Activated CD4-positive, alpha-beta T cell treated with anti-CD3 and anti-CD28 coated beads, Interleukin-2, amount 10 ng/mL, durations not matched to agents 24 days and 14 days (primary cell): ENCODE measurements around the gene STUB1. TPM values are rescaled to one million over a fixed set of nuclear protein-coding genes. Genes with fewer than 3 reads are reported as not detected.

Experiments used
- DNase-seq: peaks from one replicate; pipeline ENCODE4 v3.0.0; 2022
- H3K27ac Mint-ChIP-seq: one replicate; pipeline ENCODE4 v1.8.0; 2022; ENCODE audit warnings: mild to moderate bottlenecking, mixed read lengths
- H3K27me3 Mint-ChIP-seq: one replicate; pipeline ENCODE4 v1.8.0; 2022; ENCODE audit warnings: mixed read lengths
- H3K36me3 Mint-ChIP-seq: one replicate; pipeline ENCODE4 v1.8.0; 2022; ENCODE audit warnings: low read depth, mild to moderate bottlenecking, mixed read lengths
- H3K4me1 Mint-ChIP-seq: one replicate; pipeline ENCODE4 v1.8.0; 2021; ENCODE audit warnings: mixed read lengths
- H3K4me3 Mint-ChIP-seq: one replicate; pipeline ENCODE4 v1.8.0; 2022; ENCODE audit warnings: mild to moderate bottlenecking, moderate library complexity, mixed read lengths
- H3K9me3 Mint-ChIP-seq: one replicate; pipeline ENCODE4 v1.8.0; 2021; ENCODE audit warnings: mixed read lengths
- intact Hi-C: fragments of 100-400 bp; cut with micrococcal nuclease; formaldehyde crosslinking; loops from one replicate; pipeline ENCODE4 v1.15.1; 2023
- total RNA-seq: library from RNA; stranded (reverse); gene quantifications from 2 replicates; pipeline ENCODE4 v1.2.3, GENCODE V29; 2022

STUB1 gene
- total RNA-seq, 1 donor from 2014 or later = 93.8 TPM

- H3K27ac Mint-ChIP-seq = peak within 1 kb of the TSS; percentile 85
- DNase-seq = peak; percentile 98
- intact Hi-C loops = loop anchor here (1.0 to 2.0 kb wide), 4 partner anchors 8 to 60 kb away; partner anchors contain the start of genes JMJD8 and MCRIP2
- H3K4me3 Mint-ChIP-seq = peak within 1 kb of the TSS; percentile 86
- H3K4me1 Mint-ChIP-seq = peaks cover 7% of the 10 kb centered on the region
- H3K36me3 Mint-ChIP-seq = peaks cover 10% of the 10 kb centered on the region
- no peaks in the 10 kb centered on the region for H3K27me3 Mint-ChIP-seq
- no peaks in the 10 kb centered on the region for H3K9me3 Mint-ChIP-seq
Measured at GRCh38 chr16:648781-649589, 31.2 kb upstream of the STUB1 start, which contains the start of gene WDR90. TSS of gene WDR90 (plus strand) at chr16:649365. CDS start at chr16:649417, 52 bp downstream.

DNA sequence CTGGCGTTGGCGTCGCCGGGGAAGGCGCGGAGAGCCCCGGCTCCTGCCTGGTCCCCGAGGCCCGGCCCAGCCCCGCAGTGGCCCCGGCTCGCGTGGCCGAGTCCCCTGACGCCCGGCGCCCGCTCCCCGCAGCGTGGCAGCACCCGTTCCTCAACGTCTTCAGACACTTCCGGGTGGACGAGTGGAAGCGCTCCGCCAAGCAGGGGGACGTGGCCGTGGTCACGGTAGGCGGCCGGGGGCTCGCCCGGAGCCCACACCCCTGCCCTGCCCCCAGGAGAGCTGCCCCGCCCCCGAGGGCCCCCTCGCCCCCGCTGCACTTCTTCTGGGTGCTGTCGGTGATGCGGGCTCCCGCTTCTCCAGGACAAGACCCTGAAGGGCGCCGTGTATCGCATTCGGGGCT lies 30.6 kb upstream of the STUB1 start:
- peak; percentile 77 for DNase-seq
- H3K4me1 Mint-ChIP-seq = peaks cover 4% of the 10 kb centered on the region
- H3K27me3 Mint-ChIP-seq = no peaks in the 10 kb centered on the region
- peak overlapping the region; percentile 11 for H3K27ac Mint-ChIP-seq
- H3K4me3 Mint-ChIP-seq = peak overlapping the region; percentile 79
- H3K36me3 Mint-ChIP-seq = peaks cover 9% of the 10 kb centered on the region
- no peaks in the 10 kb centered on the region for H3K9me3 Mint-ChIP-seq
- intact Hi-C loops = loop anchor here (1.0 to 2.0 kb wide), 4 partner anchors 8 to 61 kb away; partner anchors contain the start of genes JMJD8 and MCRIP2

DNA sequence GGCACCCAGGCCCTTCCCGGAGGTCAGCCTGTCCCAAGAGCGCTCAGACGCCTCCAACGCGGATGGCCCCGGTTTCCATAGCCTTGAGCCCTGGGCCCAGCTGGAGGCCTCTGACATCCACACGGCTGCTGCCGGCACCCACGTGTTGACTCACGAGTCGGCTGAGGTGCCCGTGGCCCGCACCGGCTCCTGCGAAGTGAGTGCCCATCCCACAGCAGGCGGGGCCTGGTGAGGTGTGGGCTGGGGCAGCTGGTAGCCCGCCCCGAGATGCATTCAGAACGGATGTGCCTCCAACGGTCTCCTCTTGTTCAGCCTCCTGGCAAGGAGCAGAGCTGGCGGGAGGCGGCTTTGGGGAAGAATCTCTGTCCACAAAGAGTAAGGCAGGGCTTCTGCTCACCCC lies 28.4 kb upstream of the STUB1 start:
- Mint-ChIP-seq H3K27ac (no peak overlapping the region), H3K36me3 (peaks cover 5% of the 10 kb centered on the region), H3K4me1 (peaks cover 1% of the 10 kb centered on the region), H3K9me3 (no peaks in the 10 kb centered on the region), H3K27me3 (no peaks in the 10 kb centered on the region), H3K4me3 (no peak overlapping the region)
- DNase-seq = no peak
- intact Hi-C loops = no loop called here

DNA sequence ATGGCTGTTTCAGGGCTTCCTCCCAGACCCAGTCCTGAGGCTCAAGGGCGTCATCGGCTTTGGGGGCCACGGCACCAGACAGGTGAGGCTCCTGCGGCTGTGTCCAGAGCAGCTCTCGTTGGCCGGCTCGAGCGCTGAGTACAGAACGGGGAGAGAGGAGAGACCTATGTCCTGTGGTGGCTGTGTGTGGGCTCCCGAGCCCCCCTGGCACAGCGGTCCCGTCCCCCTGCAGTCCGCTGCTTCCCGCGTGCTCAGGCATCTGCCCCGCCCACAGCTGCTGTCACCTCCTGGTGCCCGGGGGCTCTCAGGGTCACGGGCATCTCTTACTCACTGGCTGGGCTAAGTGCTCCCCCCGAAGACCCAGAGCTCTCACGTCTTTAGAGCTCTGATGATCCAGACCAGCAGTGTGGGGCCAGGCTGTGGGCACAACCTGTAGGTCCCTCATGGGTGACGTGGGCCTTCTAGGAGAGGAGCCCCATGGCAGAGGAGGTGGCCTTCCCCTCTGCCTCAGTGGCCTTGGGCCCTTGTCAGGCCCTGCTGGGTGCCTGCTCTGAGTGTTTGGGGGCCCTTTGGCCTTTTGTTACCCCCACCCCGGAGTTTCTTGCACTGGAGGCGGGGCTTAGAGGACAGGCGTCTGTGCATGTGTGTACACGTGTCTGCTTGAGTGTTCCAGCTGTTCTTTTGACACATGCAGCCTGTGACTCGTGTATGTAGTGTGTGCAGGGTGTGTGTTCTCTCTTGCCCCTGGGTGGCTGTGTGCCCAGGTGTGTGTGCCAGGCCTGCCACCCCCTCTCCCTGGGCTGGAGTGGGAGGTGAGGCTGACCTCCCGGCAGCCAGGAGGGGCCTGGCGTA lies 27.5 kb upstream of the STUB1 start:
- no peaks in the 10 kb centered on the region for H3K4me1 Mint-ChIP-seq
- no peaks in the 10 kb centered on the region for H3K9me3 Mint-ChIP-seq
- intact Hi-C loops = no loop called here
- H3K27ac Mint-ChIP-seq = no peak overlapping the region
- H3K27me3 Mint-ChIP-seq = no peaks in the 10 kb centered on the region
- DNase-seq = no peak
- H3K36me3 Mint-ChIP-seq = peaks cover 2% of the 10 kb centered on the region
- H3K4me3 Mint-ChIP-seq = no peak overlapping the region

DNA sequence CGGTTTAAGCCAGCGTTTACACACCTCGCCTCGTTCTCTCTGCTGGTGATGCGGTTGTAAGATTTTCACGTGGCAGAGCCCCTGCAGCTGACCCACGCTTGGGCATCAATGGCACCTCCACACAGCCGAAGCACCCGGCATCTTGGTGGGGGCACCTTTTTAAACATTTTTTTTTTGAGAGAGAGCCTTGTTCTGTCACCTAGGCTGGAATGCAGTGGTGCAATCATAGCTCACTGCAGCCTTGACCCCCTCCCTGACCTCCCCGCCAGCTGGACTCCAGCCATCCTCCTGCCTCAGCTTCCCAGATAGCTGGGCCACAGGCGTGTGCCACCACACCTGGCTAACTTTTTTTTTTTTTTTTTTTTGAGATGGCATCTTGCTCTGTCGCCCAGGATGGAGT lies 26.2 kb upstream of the STUB1 start:
- H3K4me3 Mint-ChIP-seq = no peak overlapping the region
- no peaks in the 10 kb centered on the region for H3K9me3 Mint-ChIP-seq
- intact Hi-C loops = no loop called here
- H3K27ac Mint-ChIP-seq = no peak overlapping the region
- H3K4me1 Mint-ChIP-seq = no peaks in the 10 kb centered on the region
- no peaks in the 10 kb centered on the region for H3K36me3 Mint-ChIP-seq
- H3K27me3 Mint-ChIP-seq = no peaks in the 10 kb centered on the region
- no peak for DNase-seq

- no peaks in the 10 kb centered on the region for H3K36me3 Mint-ChIP-seq
- peaks cover 4% of the 10 kb centered on the region for H3K4me1 Mint-ChIP-seq
- no peak overlapping the region for H3K4me3 Mint-ChIP-seq
- no peaks in the 10 kb centered on the region for H3K9me3 Mint-ChIP-seq
- no peak for DNase-seq
- H3K27me3 Mint-ChIP-seq = no peaks in the 10 kb centered on the region
- intact Hi-C loops = no loop called here
- H3K27ac Mint-ChIP-seq = no peak overlapping the region
Measured at GRCh38 chr16:657487-657886, 22.7 kb upstream of the STUB1 start.

DNA sequence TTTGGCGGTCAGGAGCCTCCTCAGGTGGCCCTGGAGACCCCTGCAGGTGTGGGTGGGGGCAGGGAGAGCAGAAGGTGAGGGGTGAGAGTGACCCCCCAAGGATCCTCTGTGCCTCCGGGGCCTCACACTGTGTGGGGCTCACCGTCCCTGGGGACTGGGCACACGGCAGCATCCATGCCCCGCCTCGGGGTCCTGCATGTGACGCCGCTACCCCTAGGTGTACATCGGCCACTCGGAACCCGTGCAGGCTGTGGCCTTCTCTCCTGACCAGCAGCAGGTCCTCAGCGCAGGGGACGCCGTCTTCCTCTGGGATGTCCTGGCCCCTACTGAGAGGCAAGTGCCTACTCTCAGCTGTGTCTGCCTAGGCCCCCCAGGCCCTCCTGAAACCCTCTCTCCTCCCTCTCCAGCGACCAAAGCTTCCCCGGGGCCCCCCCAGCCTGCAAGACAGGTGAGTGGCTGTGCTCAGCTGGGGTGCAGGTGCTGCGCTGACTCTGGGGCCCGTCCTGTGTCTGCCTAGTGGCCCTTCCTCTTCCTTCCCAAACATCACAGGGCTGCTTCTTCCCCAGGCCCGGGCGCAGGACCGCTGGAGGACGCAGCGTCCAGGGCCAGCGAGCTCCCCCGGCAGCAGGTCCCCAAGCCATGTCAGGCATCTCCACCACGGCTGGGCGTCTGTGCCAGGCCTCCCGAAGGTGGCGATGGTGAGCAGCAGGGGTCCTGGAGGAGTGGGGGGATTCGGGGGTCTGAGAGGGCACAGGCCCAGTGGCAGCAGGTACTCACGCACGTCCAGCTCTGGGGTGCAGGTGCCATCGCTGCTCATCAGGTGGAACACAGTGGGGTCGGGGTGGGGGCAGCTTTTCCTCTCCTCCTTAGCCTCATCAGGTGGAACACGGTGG lies 21.3 kb upstream of the STUB1 start:
- peaks cover 2% of the 10 kb centered on the region for H3K36me3 Mint-ChIP-seq

GRCh38 chr16:659618-660017 lies 20.6 kb upstream of the STUB1 start:
- H3K27me3 Mint-ChIP-seq = no peaks in the 10 kb centered on the region
- no peak for DNase-seq
- no peaks in the 10 kb centered on the region for H3K9me3 Mint-ChIP-seq
- intact Hi-C loops = loop anchor here (10.0 kb wide), 1 partner anchor 95 kb away; the partner anchor contains the start of genes NHLRC4, PIGQ and PRR35
- H3K4me1 Mint-ChIP-seq = peaks cover 4% of the 10 kb centered on the region
- H3K27ac Mint-ChIP-seq = no peak overlapping the region
- H3K4me3 Mint-ChIP-seq = no peak overlapping the region
- peaks cover 2% of the 10 kb centered on the region for H3K36me3 Mint-ChIP-seq

More for the DNA sequence above, 21.3 kb upstream of the STUB1 start:
- Mint-ChIP-seq H3K4me3 (no peak overlapping the region), H3K4me1 (peaks cover 4% of the 10 kb centered on the region), H3K27me3 (no peaks in the 10 kb centered on the region), H3K9me3 (no peaks in the 10 kb centered on the region), H3K27ac (no peak overlapping the region)
- no peak for DNase-seq
- intact Hi-C loops = no loop called here

DNA sequence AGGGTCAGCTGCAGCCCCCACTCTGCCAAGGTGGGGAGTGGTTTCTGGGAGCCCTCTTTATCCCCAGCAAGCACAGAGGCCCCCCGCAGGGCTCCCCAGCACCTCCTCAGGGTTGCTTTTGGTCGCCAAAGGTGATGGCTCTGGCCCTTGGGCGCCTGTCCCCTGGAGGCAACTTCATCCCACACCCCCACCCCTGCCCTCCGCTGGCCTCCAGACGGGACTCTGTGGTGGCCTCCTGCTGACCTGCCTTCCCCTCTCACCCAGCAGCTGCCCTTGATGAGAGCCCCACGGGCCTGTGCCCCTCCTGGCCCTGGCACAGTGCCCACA lies 20.1 kb upstream of the STUB1 start:
- DNase-seq = no peak
- H3K4me1 Mint-ChIP-seq = peaks cover 4% of the 10 kb centered on the region
- H3K27me3 Mint-ChIP-seq = no peaks in the 10 kb centered on the region
- H3K36me3 Mint-ChIP-seq = peaks cover 2% of the 10 kb centered on the region
- H3K27ac Mint-ChIP-seq = no peak overlapping the region
- H3K9me3 Mint-ChIP-seq = no peaks in the 10 kb centered on the region
- H3K4me3 Mint-ChIP-seq = no peak overlapping the region
- intact Hi-C loops = loop anchor here (10.0 kb wide), 1 partner anchor 95 kb away; the partner anchor contains the start of genes NHLRC4, PIGQ and PRR35

DNA sequence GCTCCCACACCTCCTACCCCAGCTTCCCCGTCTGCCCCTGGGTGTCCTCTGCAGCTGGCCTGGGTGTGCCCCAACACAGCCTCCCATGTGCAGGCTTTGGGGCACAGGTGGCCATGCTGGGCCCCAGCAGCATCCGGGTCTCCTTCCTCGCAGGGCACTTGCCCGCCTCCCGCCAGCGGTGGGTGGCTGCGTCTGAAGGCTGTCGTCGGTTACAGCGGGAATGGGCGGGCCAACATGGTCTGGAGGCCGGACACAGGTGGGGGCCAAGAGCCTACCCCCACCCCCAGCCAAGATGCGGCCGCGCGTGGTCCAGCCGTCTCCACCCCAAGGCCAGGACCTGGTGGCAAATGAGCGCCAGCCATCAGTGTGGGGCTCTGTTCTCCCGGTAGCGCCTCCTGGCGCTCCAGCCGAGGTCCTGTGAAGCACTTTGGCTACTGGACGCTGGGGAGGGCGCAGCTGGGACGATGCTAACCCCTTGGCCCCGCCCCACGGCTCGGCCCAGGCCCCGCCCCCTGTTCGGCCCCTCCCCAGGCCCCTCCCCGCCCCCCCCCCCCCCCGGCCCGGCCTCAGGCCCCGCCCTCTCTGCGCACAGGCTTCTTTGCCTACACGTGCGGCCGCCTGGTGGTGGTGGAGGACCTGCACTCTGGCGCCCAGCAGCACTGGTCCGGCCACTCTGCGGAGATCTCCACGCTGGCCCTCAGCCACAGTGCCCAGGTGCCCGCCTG lies 19.6 kb upstream of the STUB1 start:
- Mint-ChIP-seq H3K36me3 (peaks cover 2% of the 10 kb centered on the region), H3K4me3 (peak overlapping the region; percentile 49), H3K27me3 (no peaks in the 10 kb centered on the region), H3K9me3 (no peaks in the 10 kb centered on the region), H3K4me1 (peaks cover 4% of the 10 kb centered on the region), H3K27ac (peak overlapping the region; percentile 53)
- intact Hi-C loops = loop anchor here (10.0 kb wide), 1 partner anchor 96 kb away; the partner anchor contains the start of genes NHLRC4, PIGQ and PRR35
- DNase-seq = peak; percentile 90

- peak overlapping the region; percentile 49 for H3K4me3 Mint-ChIP-seq
- no peaks in the 10 kb centered on the region for H3K27me3 Mint-ChIP-seq
- H3K27ac Mint-ChIP-seq = peak overlapping the region; percentile 53
- no peak for DNase-seq
- H3K4me1 Mint-ChIP-seq = peaks cover 4% of the 10 kb centered on the region
- peaks cover 2% of the 10 kb centered on the region for H3K36me3 Mint-ChIP-seq
- H3K9me3 Mint-ChIP-seq = no peaks in the 10 kb centered on the region
- intact Hi-C loops = loop anchor here (10.0 kb wide), 1 partner anchor 97 kb away; the partner anchor contains the start of genes NHLRC4, PIGQ and PRR35
Measured at GRCh38 chr16:661184-661821, 18.9 kb upstream of the STUB1 start.

GRCh38 chr16:662095-662494 lies 18.1 kb upstream of the STUB1 start:
- intact Hi-C loops = loop anchor here (10.0 kb wide), 1 partner anchor 97 kb away; the partner anchor contains the start of genes NHLRC4, PIGQ and PRR35
- Mint-ChIP-seq H3K9me3 (no peaks in the 10 kb centered on the region), H3K4me1 (peaks cover 4% of the 10 kb centered on the region), H3K36me3 (peaks cover 2% of the 10 kb centered on the region), H3K4me3 (no peak overlapping the region), H3K27ac (no peak overlapping the region), H3K27me3 (no peaks in the 10 kb centered on the region)
- DNase-seq = no peak
